ENCODE measurements around the gene KHDRBS2.
"Not testable (repeated sequence)": the region's sequence is repeated elsewhere in the genome, so short reads cannot be mapped to it uniquely, and the experiment has no call there.

The KHDRBS2 gene

DNA sequence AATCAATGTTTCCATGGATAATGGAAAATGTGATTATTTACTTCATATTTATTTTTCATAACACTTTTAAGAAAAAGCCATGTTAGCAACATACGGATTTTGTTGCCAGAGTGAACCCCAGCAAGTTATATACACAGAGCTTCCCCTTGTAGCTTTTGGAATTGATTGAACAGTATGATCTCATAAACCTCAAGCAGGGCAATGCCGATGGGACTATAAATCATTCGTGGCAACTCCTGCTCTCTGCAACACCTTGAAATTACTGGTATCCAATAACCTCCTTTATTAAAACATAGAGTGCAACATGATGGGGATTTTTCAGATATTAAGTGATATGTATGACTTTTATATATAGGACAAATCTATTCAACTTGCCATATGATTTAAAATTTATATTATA, 428.5 kb downstream of the KHDRBS2 start:
- no peak for DNase-seq (ENCODE audit: low spot score)

DNA sequence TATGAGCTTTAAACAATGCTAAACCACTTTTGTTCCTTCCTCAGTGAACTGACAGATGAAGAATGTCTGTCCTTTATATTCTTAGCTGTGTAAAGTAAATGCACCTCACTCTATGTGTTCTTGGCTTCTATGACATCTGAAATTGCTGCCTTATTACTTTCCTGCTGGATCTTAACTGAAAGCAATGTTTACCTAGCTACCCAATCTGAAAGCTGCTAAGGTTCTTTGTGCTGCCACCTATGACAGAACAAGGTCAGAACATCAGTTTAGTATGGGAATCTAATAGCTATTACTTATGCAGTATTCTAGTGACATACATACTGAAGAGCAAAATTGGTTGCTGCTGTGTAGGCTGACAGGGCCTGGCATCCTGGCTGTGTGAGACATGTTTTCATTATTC, 444.1 kb downstream of the KHDRBS2 start:
- peak; percentile 6 for DNase-seq (ENCODE audit: low spot score)

DNA sequence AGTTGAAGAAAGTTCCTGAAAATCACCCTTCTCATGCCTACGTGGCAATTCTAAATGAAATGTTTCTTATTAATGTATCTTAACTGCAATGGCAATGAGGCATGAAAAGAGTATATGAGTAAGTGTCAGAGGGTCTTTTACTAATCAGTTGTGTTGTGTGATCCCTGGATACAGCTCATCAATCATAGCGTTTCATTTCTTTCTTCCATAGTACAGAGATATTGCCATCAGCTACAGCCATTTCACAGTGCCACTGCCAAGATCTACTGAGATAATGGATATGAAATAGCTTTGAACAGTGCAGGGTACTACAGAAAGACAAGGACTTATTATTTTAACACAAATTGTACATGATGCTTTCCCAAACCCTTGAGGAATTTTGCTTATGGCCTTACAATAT, 450.8 kb downstream of the KHDRBS2 start:
- DNase-seq (ENCODE audit: low spot score) = no peak

DNA sequence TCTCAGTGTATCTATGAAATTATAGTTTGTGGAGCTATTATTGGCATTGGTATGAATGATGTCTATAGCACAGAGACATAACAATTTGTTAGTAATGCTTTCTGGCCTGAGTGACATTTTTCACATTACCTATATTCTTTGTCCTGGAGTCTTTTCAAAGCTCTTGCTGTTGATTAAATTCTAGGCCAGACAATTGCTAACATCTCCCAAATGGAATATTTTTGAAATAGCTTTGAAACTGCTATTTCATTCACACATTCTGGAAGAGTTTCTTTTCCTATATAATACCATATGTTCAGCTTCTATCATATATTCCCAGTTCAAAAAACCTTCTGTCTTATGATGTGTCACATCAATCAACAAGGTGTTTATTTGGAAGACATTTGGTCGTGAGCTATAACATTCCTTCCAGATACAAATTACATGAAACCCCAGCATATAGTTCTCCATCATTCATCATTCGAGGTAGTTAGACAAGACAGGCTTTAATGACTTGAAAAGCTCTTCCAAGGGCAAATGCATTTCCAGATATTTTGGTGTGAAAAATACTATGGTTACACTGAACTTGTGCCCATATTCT, 452.8 kb downstream of the KHDRBS2 start:
- DNase-seq (ENCODE audit: low spot score) = no peak

DNA sequence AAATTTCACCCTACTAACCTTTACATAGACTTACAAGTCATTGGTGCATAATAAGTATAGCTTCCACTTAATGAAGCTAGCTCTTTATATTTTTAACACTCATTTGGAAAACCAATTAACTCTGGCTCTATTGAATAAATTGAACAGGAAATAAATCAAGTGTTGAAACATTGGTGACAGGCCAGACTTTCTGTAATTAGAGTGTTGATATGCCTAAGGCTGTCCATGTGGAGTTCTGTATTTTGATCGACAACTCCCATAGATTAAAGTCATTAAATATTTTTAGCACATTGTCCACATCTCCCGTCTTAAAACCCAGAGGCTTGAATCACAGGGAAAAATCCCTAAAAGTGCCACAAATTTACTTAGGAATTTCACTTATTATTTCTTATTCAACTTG, 468.3 kb downstream of the KHDRBS2 start:
- DNase-seq (ENCODE audit: low spot score) = no peak

DNA sequence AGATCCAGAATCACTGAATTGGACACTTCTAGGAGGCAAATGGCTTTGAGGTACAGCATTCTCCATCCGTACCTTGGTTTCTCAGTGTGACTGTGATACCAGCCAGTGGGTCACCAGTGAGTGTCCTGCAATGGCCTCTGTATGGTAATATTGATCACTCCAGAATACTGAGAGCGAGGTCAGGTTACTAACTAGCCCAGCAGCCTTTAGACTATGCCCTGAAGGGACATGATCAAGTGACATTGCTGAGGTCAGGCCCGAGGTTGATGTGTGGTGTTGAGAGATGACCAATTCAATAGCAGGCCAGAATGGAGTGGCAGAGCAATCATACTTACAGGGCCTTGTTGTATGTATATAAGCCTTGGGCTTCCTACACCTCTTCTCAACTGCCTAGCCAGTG, 476.0 kb downstream of the KHDRBS2 start:
- DNase-seq (ENCODE audit: low spot score) = no peak

DNA sequence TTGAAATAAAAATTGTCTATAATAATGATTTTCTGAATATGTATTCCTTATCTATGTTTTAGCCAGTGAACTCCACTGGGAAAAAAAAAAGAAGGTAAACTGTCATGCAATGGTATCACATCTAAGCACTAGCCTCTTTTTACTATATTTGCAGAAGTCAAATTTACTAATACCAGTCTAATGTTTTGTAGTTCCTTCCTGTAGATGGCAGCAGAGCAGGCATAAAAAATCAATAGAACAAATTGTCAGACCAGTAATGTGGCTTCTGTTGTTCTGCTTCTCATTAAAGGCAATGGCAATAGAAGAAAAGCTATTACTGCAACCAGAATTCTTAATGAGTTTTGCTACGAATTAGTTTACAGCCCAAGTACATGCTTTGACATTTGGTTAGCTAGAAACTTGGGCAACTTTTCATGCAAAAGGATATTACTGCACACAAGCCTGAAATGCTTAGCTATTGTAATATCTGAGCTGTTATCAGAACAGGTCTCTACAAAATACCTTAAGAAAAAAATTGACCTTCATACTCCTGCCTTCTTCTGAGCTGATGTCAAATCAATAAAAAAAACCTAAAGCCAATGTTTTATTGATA, 476.9 kb downstream of the KHDRBS2 start:
- peak; percentile 35 for DNase-seq (ENCODE audit: low spot score)

DNA sequence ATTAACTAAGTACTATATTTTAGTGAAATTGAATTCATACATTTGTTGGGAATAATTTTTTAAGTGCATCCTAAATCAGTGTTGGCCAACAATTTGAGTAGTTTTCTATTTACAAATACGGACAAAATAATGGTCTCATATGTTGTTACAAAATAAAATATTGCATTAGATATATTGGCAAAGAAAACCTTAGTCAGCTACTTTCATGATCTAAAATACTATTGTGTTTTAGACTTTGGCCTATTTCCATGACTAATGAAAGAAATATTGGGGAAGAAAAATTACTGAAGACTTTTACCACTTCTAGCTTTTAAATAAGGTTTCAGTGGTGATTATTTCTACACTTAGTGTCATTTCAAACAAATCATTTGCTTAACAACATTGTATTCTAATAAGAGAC, 498.0 kb downstream of the KHDRBS2 start:
- no peak for DNase-seq (ENCODE audit: low spot score)

DNA sequence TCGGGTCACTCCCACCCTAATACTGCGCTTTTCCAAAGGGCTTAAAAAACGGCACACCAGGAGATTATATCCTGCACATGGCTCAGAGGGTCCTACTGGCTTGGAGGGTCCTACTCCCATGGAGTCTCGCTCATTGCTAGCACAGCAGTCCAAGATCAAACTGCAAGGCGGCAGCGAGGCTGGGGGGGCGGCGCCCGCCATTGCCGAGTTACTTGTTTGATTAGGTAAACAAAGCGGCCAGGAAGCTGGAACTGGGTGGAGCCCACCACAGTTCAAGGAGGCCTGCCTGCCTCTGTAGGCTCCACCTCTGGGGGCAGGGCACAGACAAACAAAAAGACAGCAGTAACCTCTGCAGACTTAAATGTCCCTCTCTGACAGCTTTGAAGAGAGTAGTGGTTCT, 516.6 kb downstream of the KHDRBS2 start:
- DNase-seq (ENCODE audit: low spot score) = not testable (repeated sequence)

DNA sequence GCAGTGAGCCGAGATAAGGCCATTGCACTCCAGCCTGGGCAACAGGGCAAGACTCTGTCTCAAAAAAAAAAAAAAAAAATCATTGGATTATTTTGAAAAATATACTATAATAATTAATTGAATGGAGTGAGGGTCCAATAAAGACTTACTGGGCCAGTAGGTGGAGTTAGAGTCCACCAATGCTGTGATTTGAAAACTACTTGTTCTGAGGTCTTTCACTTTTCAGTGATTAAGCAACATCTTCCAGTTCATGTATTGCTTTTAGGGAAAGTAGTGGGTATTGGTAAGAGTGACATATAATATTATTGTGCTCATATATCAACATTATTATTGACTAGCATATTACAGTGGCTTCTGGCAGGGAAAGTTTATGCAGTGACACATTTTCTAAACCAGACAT, 530.3 kb downstream of the KHDRBS2 start:
- DNase-seq (ENCODE audit: low spot score) = no peak

DNA sequence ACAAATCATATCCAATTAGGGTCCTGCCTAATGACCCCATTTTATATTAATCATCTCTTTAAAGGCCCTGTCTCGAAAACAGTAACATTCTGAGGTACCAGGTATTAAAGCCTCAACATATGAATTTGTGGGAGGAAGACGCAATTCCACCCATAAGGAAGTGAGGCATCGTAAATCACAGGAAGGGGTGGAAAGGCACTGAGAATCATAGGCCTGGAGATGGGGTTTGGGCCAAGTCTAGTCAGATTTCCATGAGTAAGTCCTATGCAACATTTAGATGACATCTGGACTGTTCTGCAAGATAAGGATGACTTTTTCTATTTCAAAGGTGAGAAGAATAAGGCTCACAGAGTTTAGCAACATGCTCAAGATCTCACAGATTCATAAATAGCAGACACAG, 534.0 kb downstream of the KHDRBS2 start:
- no peak for DNase-seq (ENCODE audit: low spot score)

DNA sequence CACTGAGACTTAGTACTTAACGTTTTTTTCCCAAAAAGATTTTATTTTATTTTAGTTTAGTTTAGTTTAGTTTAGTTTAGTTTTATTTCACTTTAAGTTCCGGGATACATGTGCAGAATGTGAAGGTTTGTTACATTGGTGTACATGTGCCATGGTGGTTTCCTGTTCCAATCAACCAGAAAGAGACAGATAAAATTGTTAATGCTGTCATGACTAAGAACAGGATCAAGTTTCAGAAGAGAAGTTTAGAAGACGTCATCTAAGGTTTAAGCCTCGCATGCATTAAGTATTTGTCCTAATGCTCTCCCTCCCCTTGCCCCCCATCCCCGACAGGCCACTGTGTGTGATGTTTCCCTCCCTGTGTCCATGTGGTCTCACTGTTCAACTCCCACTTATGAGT, 540.0 kb downstream of the KHDRBS2 start:
- DNase-seq (ENCODE audit: low spot score) = no peak

DNA sequence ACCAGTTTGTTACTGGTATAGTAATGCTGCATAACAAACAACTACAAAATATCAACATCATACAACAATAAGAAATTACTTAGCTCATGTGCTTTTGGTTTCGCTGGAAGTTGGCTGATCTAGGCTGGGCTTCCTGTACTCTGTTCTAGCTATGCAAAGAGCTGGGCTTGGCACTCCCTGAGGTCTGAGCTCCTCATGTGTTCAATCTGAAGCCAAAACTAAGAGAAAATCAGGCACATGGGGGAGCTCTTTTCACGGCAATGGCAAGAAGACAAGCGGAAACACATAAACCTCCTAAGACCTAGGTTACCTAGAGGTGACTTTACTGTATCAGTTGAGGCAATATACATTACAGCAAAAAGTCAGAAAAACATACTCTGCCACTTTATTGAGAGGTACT, 574.2 kb downstream of the KHDRBS2 start:
- DNase-seq (ENCODE audit: low spot score) = no peak

DNA sequence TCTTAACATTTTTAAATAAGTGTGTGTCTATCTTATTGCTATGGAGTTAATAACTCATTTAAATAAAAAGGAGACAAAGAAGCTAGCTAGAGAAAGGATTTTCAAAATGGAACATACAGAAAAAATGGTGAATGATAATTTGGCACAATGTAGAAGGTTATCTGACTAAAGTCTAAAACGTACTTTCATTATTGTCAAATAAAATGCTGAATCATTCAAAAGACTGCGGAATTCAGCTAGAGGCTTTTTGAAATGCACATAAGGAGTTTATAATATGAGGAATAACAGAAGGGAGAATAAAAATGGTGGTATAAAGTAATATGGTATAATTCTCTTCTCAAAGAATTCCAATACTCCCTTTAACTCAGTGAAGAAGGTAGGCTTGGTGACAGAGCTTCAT, 597.9 kb downstream of the KHDRBS2 start:
- no peak for DNase-seq (ENCODE audit: low spot score)

DNA sequence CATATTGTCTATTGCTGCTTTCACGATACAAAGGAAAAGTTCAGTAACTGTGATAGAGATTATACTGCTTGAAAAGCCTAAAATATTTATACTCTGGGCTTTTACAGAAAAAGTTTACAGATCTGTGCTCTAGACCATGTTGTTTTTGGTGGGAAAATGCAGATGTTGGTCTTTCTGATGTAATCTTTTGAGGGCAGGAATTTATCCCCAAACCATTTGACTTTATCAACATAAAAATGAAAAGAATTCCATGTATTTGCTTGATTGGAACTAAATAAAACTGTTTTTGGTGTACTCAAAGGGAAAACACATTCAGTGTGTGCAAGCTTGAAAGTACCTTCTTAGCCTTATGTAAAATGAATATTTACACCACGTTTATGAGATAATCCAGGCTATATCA, 603.5 kb downstream of the KHDRBS2 start:
- DNase-seq (ENCODE audit: low spot score) = no peak

DNA sequence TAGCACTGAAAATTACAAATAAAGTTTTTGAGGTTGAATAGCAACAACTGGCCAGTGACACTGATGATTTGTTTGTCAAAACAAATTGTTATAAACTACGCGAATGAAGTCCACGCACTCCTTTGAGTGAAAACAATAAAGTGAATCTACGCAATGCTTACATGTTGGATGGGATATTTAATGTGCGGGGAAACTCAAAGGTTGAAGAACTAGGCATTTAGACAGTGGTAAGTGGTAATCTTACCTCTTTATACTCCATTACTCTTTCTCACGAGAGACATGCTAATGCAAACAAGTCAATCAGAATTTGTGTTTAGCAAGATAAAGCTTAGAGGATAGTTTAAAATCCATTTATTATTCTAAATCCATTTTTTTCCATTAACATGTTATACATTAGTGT, 606.4 kb downstream of the KHDRBS2 start:
- DNase-seq (ENCODE audit: low spot score) = no peak

DNA sequence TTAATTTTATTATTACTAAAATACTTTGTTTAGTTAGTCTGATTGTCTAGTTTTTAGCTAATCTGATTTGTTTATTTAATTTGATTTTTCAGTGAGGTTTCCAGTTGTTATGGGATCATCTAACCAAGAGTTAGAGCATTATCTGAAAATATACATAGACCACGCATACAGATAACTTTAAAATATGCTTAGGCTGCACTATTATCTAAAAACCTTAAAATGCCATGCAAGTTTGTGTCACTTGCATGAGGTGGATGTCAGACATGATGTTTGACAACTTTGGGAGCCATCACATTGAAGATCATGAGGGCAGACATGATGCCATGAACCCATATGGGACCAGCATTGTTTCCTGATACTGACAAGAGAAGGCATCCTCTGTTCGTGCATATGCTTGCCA, 610.3 kb downstream of the KHDRBS2 start:
- DNase-seq (ENCODE audit: low spot score) = no peak

DNA sequence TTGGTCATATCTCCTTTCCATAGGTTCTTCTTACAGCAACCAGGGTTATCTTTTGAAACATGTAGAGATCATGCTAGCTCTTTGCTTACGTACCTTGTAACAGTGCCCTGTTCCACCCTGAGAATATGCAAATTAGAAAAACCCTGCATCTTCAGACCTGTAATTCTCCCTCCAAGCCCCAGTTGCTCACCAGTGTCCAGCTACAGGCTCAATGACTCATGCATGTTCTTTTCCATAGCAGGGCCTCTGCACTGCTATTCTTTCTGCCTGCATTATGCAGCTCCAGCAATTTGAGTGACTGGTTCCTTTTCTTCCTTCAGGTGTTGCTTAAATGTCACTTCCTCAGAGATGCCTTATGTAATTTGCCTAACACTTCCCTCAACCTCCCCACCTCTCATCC, 636.2 kb downstream of the KHDRBS2 start:
- no peak for DNase-seq (ENCODE audit: low spot score)

DNA sequence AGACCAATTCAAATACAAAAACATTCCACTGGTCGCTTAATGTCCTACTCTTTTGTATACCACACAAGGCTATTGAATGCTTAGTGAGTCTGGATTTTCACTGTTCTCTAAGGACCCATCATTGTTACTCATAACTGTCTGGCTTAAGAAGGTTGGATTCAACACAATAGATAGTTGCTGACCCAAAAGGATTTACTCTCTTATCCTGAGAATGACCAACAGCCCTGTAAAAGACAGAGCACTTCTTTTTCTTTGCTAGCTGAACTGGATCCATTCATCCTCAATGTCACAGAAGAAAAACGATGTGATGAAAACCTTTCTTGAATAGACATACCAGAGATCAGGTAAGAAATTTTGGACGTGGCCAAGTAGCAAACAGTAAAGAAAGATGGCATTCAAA, 645.6 kb downstream of the KHDRBS2 start:
- DNase-seq (ENCODE audit: low spot score) = no peak
